Smooth muscle cell (in vitro differentiated cells): ENCODE data around the gene IER3IP1. TPM values are rescaled to one million over a fixed set of nuclear protein-coding genes. Genes with fewer than 3 reads are reported as not detected.
"Not testable (repeated sequence)": the region's sequence is repeated elsewhere in the genome, so short reads cannot be mapped to it uniquely, and the experiment has no call there.

Experiments
- DNase-seq: peaks from one replicate; lab custom pipeline; 2025; ENCODE audit not compliant: unreplicated experiment; lab: John Stamatoyannopoulos, UW
- H2AFZ ChIP-seq: fragments of 200-600 bp; sonication (generic); 2 replicates; pipeline ENCODE4 v1.6.0; 2016; ENCODE audit warnings: antibody characterized with exemption, low read depth, mild to moderate bottlenecking
- H3F3A ChIP-seq: fragments of 200-600 bp; sonication (generic); 2 replicates; pipeline ENCODE4 v1.6.0; 2017; ENCODE audit warnings: antibody characterized with exemption, low read depth
- H3K27ac ChIP-seq: fragments of 200-600 bp; sonication (generic); 2 replicates; pipeline ENCODE4 v1.5.1; 2016; ENCODE audit warnings: low read depth, mild to moderate bottlenecking
- H3K27me3 ChIP-seq: fragments of 200-600 bp; sonication (generic); 2 replicates; pipeline ENCODE4 v1.6.1; 2016; ENCODE audit warnings: low read depth, mild to moderate bottlenecking
- H3K36me3 ChIP-seq: fragments of 200-600 bp; sonication (generic); 2 replicates; pipeline ENCODE4 v1.5.1; 2016; ENCODE audit warnings: low read depth
- H3K4me1 ChIP-seq: fragments of 200-600 bp; sonication (generic); 2 replicates; pipeline ENCODE4 v1.5.1; 2016; ENCODE audit warnings: low read depth
- H3K4me2 ChIP-seq: fragments of 200-600 bp; sonication (generic); 2 replicates; pipeline ENCODE4 v1.6.0; 2016; ENCODE audit warnings: mild to moderate bottlenecking
- H3K4me3 ChIP-seq: fragments of 200-600 bp; sonication (generic); 2 replicates; pipeline ENCODE4 v1.5.1; 2016; ENCODE audit warnings: mild to moderate bottlenecking
- H3K79me2 ChIP-seq: fragments of 200-600 bp; sonication (generic); 2 replicates; pipeline ENCODE4 v1.6.0; 2016; ENCODE audit warnings: low read depth, mild to moderate bottlenecking
- H3K9ac ChIP-seq: fragments of 200-600 bp; sonication (generic); 2 replicates; pipeline ENCODE4 v1.6.0; 2016; ENCODE audit warnings: low read depth
- H3K9me3 ChIP-seq: fragments of 200-600 bp; sonication (generic); replicated peaks from 2 replicates; pipeline ENCODE4 v1.5.1; 2016; ENCODE audit warnings: low read depth
- H4K20me1 ChIP-seq: fragments of 200-600 bp; sonication (generic); 2 replicates; pipeline ENCODE4 v1.6.0; 2016; ENCODE audit warnings: low read depth
- WGBS: methylation state at CpG from one replicate; pipeline ENCODE4 v1.1.7; 2016; ENCODE audit warnings: low lambda C conversion rate; 5-methylcytosine and 5-hydroxymethylcytosine counted together
- polyA plus RNA-seq: library from polyadenylated mRNA; unstranded; fragments of >200 nt; fragmentation: Nextera tagmentation; extraction: Ambion mirVana; gene quantifications from 2 replicates; pipeline ENCODE4 v1.2.1, GENCODE V29; 2016
- total RNA-seq: library from RNA; depleted of rRNA; stranded (reverse); fragments of >200 nt; gene quantifications from 2 replicates; pipeline ENCODE4 v1.2.3, GENCODE V29; 2014
- TF ChIP-seq, protein P1 (sequence below): fragments of 200-600 bp; sonication (generic); IDR thresholded peaks from 2 replicates; pipeline ENCODE4 v1.5.1; 2017; ENCODE audit warnings: borderline replicate concordance, mild to moderate bottlenecking, antibody characterized with exemption; ENCODE audit not compliant: insufficient read depth, poor library complexity, severe bottlenecking

IER3IP1 gene
- total and polyA plus RNA-seq, 2 experiments from 2014 or later: 35.8 to 39.9 TPM

DNA sequence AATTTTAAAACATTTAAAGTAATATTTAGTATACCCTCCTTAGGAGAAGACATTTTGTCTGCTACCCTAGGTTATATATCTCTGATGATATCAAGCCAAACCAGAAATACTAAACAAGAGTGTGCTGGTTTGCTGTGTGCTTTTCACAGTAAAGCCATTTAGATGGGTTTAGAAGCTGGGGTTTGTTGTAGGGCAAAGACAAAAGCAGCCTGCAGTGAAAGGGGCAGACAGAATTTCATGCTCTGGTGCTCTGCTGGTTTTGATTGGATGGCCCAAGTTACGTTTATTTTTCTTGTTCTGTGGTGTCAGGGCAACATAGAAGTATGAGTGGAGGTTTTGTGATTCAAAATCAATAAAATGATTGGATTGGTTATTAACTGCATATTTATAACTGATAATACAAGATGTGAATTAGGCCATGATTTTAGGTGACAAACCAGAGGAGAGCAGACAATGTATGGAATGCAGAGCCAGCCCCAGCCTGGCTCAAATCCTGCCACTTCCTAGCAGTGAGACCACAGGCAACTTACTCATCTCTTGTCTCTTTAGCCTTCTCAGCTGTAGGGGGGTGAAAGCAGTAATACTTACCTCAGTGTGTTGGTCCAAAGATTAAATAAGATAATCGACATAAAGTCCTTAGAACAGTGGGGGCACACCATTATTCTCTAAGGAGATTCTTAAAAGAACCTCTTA lies 30.9 kb upstream of the IER3IP1 start:
- peaks cover 40% of the 10 kb centered on the region for H3K4me1 ChIP-seq
- H3K9me3 ChIP-seq: no peaks in the 10 kb centered on the region
- no peaks in the 10 kb centered on the region for H3K79me2 ChIP-seq
- H2AFZ ChIP-seq: no peak overlapping the region
- no peak for DNase-seq
- 57% methylated on average over 2 of the region's 2 CpGs for WGBS
- no peaks in the 10 kb centered on the region for H4K20me1 ChIP-seq
- no peak overlapping the region for H3K4me3 ChIP-seq
- H3F3A ChIP-seq: no peaks in the 10 kb centered on the region
- H3K27ac ChIP-seq: no peak overlapping the region
- no peaks in the 10 kb centered on the region for H3K36me3 ChIP-seq
- H3K4me2 ChIP-seq: no peak overlapping the region
- peaks cover 18% of the 10 kb centered on the region for H3K27me3 ChIP-seq
- TF ChIP-seq, protein P1, sequence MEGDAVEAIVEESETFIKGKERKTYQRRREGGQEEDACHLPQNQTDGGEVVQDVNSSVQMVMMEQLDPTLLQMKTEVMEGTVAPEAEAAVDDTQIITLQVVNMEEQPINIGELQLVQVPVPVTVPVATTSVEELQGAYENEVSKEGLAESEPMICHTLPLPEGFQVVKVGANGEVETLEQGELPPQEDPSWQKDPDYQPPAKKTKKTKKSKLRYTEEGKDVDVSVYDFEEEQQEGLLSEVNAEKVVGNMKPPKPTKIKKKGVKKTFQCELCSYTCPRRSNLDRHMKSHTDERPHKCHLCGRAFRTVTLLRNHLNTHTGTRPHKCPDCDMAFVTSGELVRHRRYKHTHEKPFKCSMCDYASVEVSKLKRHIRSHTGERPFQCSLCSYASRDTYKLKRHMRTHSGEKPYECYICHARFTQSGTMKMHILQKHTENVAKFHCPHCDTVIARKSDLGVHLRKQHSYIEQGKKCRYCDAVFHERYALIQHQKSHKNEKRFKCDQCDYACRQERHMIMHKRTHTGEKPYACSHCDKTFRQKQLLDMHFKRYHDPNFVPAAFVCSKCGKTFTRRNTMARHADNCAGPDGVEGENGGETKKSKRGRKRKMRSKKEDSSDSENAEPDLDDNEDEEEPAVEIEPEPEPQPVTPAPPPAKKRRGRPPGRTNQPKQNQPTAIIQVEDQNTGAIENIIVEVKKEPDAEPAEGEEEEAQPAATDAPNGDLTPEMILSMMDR: no peak
- H3K9ac ChIP-seq: no peak overlapping the region

DNA sequence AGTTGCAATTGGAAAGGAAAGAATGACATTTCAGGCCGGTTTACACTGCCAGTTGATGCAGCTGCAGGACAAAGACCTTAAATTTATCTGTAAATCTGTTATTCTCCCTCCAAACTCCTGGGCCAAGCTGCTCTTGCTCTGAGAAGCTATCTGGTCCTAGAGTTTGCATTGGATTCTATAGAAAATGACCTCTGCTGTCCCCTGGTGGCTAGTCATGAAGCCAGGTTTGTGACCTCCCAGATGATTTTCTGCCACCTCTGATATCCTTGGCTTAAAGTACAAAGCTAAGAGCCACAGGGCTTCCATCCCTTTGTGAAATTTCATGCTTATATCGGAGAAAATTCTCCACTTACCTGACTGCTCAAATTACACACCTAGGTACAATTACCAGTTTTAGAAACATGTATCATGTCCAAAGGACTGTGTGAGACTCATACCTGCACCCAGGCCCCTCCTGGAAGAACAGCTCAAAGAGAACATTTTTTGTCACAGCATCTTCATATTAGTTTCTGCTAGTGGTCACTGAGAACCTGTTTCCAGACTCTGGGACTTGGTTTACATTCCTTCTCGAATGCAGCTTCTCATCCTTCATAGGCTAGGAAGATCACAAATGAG lies 28.9 kb upstream of the IER3IP1 start:
- Histone ChIP-seq H3F3A (no peaks in the 10 kb centered on the region), H3K4me3 (no peak overlapping the region), H3K27me3 (no peaks in the 10 kb centered on the region), H3K36me3 (no peaks in the 10 kb centered on the region), H3K4me2 (no peak overlapping the region), H2AFZ (no peak overlapping the region), H4K20me1 (no peaks in the 10 kb centered on the region), H3K27ac (no peak overlapping the region), H3K9ac (no peak overlapping the region), H3K4me1 (peaks cover 36% of the 10 kb centered on the region), H3K79me2 (no peaks in the 10 kb centered on the region), H3K9me3 (no peaks in the 10 kb centered on the region)
- TF ChIP-seq, protein P1: peak; percentile 72
- WGBS: 46% methylated on average over 3 of the region's 3 CpGs
- DNase-seq: no peak

DNA sequence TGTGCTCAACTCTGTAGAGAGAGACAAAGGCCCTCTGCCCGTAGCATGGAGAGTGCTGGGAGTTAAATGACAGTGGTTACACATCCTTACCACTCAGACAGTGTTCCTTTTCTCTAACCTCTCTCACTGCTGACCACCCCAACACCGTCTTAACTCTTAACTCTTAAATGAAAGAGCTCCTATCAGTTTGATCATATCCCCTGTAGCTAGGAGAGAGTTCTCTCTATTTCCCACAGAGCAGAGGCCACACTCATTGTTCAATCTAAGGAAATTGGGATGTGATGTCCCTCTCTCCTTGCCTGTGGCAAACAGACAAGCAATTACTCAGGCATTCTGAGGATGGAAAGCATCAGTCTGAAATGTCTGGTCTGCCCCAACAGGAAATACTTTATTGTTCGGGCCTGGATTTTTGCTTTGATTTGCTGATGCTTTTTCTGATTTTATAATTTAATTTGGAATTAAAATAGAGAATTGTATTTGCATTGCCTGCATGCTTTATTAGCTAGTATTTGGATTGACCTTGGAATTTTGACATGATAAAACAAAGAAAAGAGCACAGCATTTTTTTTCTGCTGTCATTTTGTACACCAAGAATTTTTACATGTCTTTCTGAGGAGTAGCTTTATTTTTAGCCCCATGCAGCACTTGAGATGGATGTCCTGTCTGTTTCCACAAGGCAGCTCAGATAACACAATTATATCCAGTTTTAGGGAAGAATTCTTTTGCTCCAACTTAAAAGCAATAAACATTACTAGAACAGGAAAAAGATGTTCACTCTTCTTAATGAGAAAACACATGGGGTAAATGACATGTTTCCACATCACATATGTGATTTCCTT lies 27.7 kb upstream of the IER3IP1 start:
- H2AFZ ChIP-seq: no peak overlapping the region
- no peak overlapping the region for H3K9ac ChIP-seq
- H3K9me3 ChIP-seq: no peaks in the 10 kb centered on the region
- no peaks in the 10 kb centered on the region for H3F3A ChIP-seq
- H4K20me1 ChIP-seq: no peaks in the 10 kb centered on the region
- H3K27me3 ChIP-seq: no peaks in the 10 kb centered on the region
- no peak overlapping the region for H3K4me2 ChIP-seq
- H3K4me3 ChIP-seq: no peak overlapping the region
- 22% methylated on average over 3 of the region's 3 CpGs for WGBS
- DNase-seq: no peak
- no peak overlapping the region for H3K27ac ChIP-seq
- TF ChIP-seq, protein P1: no peak
- no peaks in the 10 kb centered on the region for H3K36me3 ChIP-seq
- H3K79me2 ChIP-seq: no peaks in the 10 kb centered on the region
- peaks cover 24% of the 10 kb centered on the region for H3K4me1 ChIP-seq

DNA sequence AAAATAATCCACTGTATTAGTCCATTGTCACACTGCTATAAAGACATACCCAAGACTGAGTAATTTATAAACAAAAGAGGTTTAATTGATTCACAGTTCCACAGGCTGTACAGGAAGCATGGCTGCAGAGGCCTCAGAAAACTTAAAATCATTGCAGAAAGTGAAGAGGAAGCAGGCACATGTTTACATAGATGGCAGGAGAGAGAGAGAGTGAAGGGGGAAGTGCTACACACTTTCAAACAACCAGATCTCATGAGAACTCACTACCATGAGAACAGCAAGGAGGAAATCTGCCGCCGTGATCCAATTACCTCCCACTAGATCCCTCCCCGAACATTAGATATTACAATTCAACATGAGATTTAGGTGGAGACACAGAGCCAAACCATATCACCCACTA lies 19.8 kb upstream of the IER3IP1 start:
- H3K27ac ChIP-seq, H3K9ac ChIP-seq, H3K4me3 ChIP-seq, H3K27me3 ChIP-seq, H2AFZ ChIP-seq, H3K4me1 ChIP-seq, H3K9me3 ChIP-seq, H3K79me2 ChIP-seq, H3K4me2 ChIP-seq, H3K36me3 ChIP-seq, H4K20me1 ChIP-seq, H3F3A ChIP-seq, DNase-seq: not testable (repeated sequence)
- 93% methylated on average over 3 of the region's 3 CpGs for WGBS
